MCF 10A (cell line): ENCODE measurements around the gene PSMD2. TPM values are rescaled to one million over a fixed set of nuclear protein-coding genes. Genes with fewer than 3 reads are reported as not detected.
"Not testable (repeated sequence)": the region's sequence is repeated elsewhere in the genome, so short reads cannot be mapped to it uniquely, and the experiment has no call there.

Experiments
- BruUV-seq: library from RNA; stranded (reverse); fragments of 400-500 nt; replicated peaks from 2 replicates; lab custom pipeline; 2021; lab: Mats Ljungman, UMichigan
- CTCF ChIA-PET: fragments of 300-600 bp; sonication (Branson Sonifier 250); formaldehyde crosslinking; extraction: SDS; loops from one replicate; lab custom pipeline; 2021; ENCODE audit warnings: antibody characterized with exemption, inconsistent platforms; lab: Yijun Ruan, JAX
- POLR2A ChIA-PET: fragments of 300-600, 350-650 bp; sonication (Branson Sonifier 250); formaldehyde crosslinking; extraction: SDS; loops from one replicate; lab custom pipeline; 2020; ENCODE audit warnings: antibody characterized with exemption, inconsistent platforms; lab: Yijun Ruan, JAX
- DNase-seq: peaks from one replicate; pipeline ENCODE4 v3.0.0-alpha.2; 2018; ENCODE audit not compliant: unreplicated experiment
- H3K27ac Mint-ChIP-seq: one replicate; pipeline ENCODE4 v1.8.0; 2022; ENCODE audit warnings: mild to moderate bottlenecking, low read depth, mixed read lengths; ENCODE audit not compliant: unreplicated experiment
- H3K27me3 Mint-ChIP-seq: one replicate; pipeline ENCODE4 v1.8.0; 2022; ENCODE audit warnings: mixed read lengths; ENCODE audit not compliant: insufficient read depth, unreplicated experiment
- H3K36me3 Mint-ChIP-seq: one replicate; pipeline ENCODE4 v1.8.0; 2022; ENCODE audit warnings: mild to moderate bottlenecking, moderate library complexity, mixed read lengths; ENCODE audit not compliant: insufficient read depth, unreplicated experiment
- H3K4me1 Mint-ChIP-seq: one replicate; pipeline ENCODE4 v1.8.0; 2022; ENCODE audit warnings: mixed read lengths; ENCODE audit not compliant: insufficient read depth, unreplicated experiment
- H3K4me3 Mint-ChIP-seq: one replicate; pipeline ENCODE4 v1.8.0; 2022; ENCODE audit warnings: mild to moderate bottlenecking, moderate library complexity, mixed read lengths; ENCODE audit not compliant: unreplicated experiment
- H3K9me3 Mint-ChIP-seq: one replicate; pipeline ENCODE4 v1.8.0; 2022; ENCODE audit warnings: mixed read lengths; ENCODE audit not compliant: unreplicated experiment
- CTCF ChIP-seq: fragments of 200-600 bp; IDR thresholded peaks from one replicate; pipeline ENCODE4 v1.8.0; 2022; ENCODE audit warnings: antibody characterized with exemption, mild to moderate bottlenecking; ENCODE audit not compliant: unreplicated experiment
- intact Hi-C: fragments of 100-400 bp; cut with micrococcal nuclease; formaldehyde crosslinking; loops from 2 replicates; pipeline ENCODE4 v1.14.1; 2022
- total RNA-seq: library from RNA; stranded (reverse); gene quantifications from 2 replicates; pipeline ENCODE4 v1.2.3, GENCODE V29; 2022

PSMD2 gene
- total RNA-seq, 1 experiment from 2014 or later: 284 TPM

- no peaks in the 10 kb centered on the region for H3K9me3 Mint-ChIP-seq
- intact Hi-C loops: no loop called here
- BruUV-seq: no TSS peak
Observed at GRCh38 chr3:184261854-184262763, 36.9 kb upstream of the PSMD2 start.

GRCh38 chr3:184262764-184263179, 36.3 kb upstream of the PSMD2 start:
- intact Hi-C loops: no loop called here

More at GRCh38 chr3:184261854-184262763, 36.9 kb upstream of the PSMD2 start:
- Mint-ChIP-seq H3K4me3 (peak overlapping the region; percentile 79), H3K4me1 (peaks cover 16% of the 10 kb centered on the region), H3K27ac (peak overlapping the region; percentile 7), H3K27me3 (no peaks in the 10 kb centered on the region), H3K36me3 (no peaks in the 10 kb centered on the region)
- ChIA-PET POLR2A (interaction anchor here (1.0 to 2.9 kb wide), 3 partner anchors 11 to 14 kb away, joined by 3 to 11 read pairs (median 4); partner anchors contain the start of gene EEF1AKMT4), CTCF (interaction anchor here (0.6 to 1.2 kb wide), 4 partner anchors 10 to 27 kb away, joined by 3 read pairs; partner anchors contain the start of genes ALG3 and EEF1AKMT4)
- TF ChIP-seq CTCF: no peak
- DNase-seq: peak; percentile 51

GRCh38 chr3:184267249-184267648, 31.8 kb upstream of the PSMD2 start:
- POLR2A ChIA-PET, H3K27ac Mint-ChIP-seq, H3K4me3 Mint-ChIP-seq, intact Hi-C loops, H3K27me3 Mint-ChIP-seq, H3K36me3 Mint-ChIP-seq, BruUV-seq, H3K4me1 Mint-ChIP-seq, DNase-seq, H3K9me3 Mint-ChIP-seq: not testable (repeated sequence)
- CTCF ChIA-PET: interaction anchor here (0.8 to 1.8 kb wide), 2 partner anchors 17 to 53 kb away, joined by 4 read pairs; no protein-coding TSS in a partner anchor

More at GRCh38 chr3:184262764-184263179, 36.3 kb upstream of the PSMD2 start:
- ChIA-PET CTCF (interaction anchor here (0.6 to 2.3 kb wide), 3 partner anchors 13 to 27 kb away, joined by 3 to 8 read pairs (median 3); partner anchors contain the start of genes ALG3 and EEF1AKMT4), POLR2A (no interaction called here)
- Mint-ChIP-seq H3K4me1 (peaks cover 16% of the 10 kb centered on the region), H3K36me3 (no peaks in the 10 kb centered on the region), H3K27me3 (no peaks in the 10 kb centered on the region), H3K9me3 (no peaks in the 10 kb centered on the region), H3K27ac (no peak overlapping the region), H3K4me3 (peak overlapping the region; percentile 79)
- no peak for DNase-seq
- no peak for TF ChIP-seq CTCF
- BruUV-seq: no TSS peak

- peaks cover 14% of the 10 kb centered on the region for H3K27me3 Mint-ChIP-seq
- CTCF ChIA-PET: interaction anchor here (0.5 to 1.5 kb wide), 5 partner anchors 10 to 1256 kb away, joined by 3 to 5 read pairs (median 3); partner anchors contain the start of gene CAMK2N2
- no peak for DNase-seq
Observed at GRCh38 chr3:184272269-184272668, 26.8 kb upstream of the PSMD2 start.

More at GRCh38 chr3:184272269-184272668, 26.8 kb upstream of the PSMD2 start:
- no peaks in the 10 kb centered on the region for H3K4me1 Mint-ChIP-seq
- POLR2A ChIA-PET: no interaction called here
- no peaks in the 10 kb centered on the region for H3K9me3 Mint-ChIP-seq
- H3K4me3 Mint-ChIP-seq: no peak overlapping the region
- no TSS peak for BruUV-seq
- TF ChIP-seq CTCF: no peak
- H3K36me3 Mint-ChIP-seq: peaks cover 6% of the 10 kb centered on the region
- H3K27ac Mint-ChIP-seq: no peak overlapping the region
- intact Hi-C loops: no loop called here
